ENCODE results near the gene ZNF516.

ZNF516 gene

GRCh38 chr18:76459312-76459686 is 35.7 kb downstream of the ZNF516 start:
- no peak for DNase-seq (ENCODE audit: low spot score)
- no peak for TF ChIP-seq CTCF (IDR thresholded peaks at IDR 0.05; ENCODE audit: borderline replicate concordance, control extremely low read depth, extremely low read depth, insufficient read depth, missing control alignments)
- in situ Hi-C loops (cut with MboI; ENCODE audit: low sequenced_read_pairs, unreplicated experiment), result no loop called here

- in situ Hi-C loops (cut with MboI; ENCODE audit: low sequenced_read_pairs, unreplicated experiment), result no loop called here
- no peak for TF ChIP-seq CTCF (IDR thresholded peaks at IDR 0.05; ENCODE audit: borderline replicate concordance, control extremely low read depth, extremely low read depth, insufficient read depth, missing control alignments)
- DNase-seq (ENCODE audit: low spot score), result no peak
Measured at GRCh38 chr18:76458522-76459311, 36.3 kb downstream of the ZNF516 start.

GRCh38 chr18:76457957-76458356 is 37.1 kb downstream of the ZNF516 start:
- in situ Hi-C loops (cut with MboI; ENCODE audit: low sequenced_read_pairs, unreplicated experiment), result no loop called here
- DNase-seq (ENCODE audit: low spot score), result no peak

GRCh38 chr18:76457475-76457874 is 37.6 kb downstream of the ZNF516 start:
- no peak for TF ChIP-seq CTCF (IDR thresholded peaks at IDR 0.05; ENCODE audit: borderline replicate concordance, control extremely low read depth, extremely low read depth, insufficient read depth, missing control alignments)
- no peak for DNase-seq (ENCODE audit: low spot score)
- in situ Hi-C loops (cut with MboI; ENCODE audit: low sequenced_read_pairs, unreplicated experiment), result no loop called here

More at GRCh38 chr18:76457957-76458356, 37.1 kb downstream of the ZNF516 start:
- no peak for TF ChIP-seq CTCF (IDR thresholded peaks at IDR 0.05; ENCODE audit: borderline replicate concordance, control extremely low read depth, extremely low read depth, insufficient read depth, missing control alignments)

- no peak for DNase-seq (ENCODE audit: low spot score)
- no peak for TF ChIP-seq CTCF (IDR thresholded peaks at IDR 0.05; ENCODE audit: borderline replicate concordance, control extremely low read depth, extremely low read depth, insufficient read depth, missing control alignments)
- in situ Hi-C loops (cut with MboI; ENCODE audit: low sequenced_read_pairs, unreplicated experiment), result no loop called here
Measured at GRCh38 chr18:76456823-76457222, 38.2 kb downstream of the ZNF516 start.

GRCh38 chr18:76456018-76456750 is 38.9 kb downstream of the ZNF516 start:
- TF ChIP-seq CTCF (IDR thresholded peaks at IDR 0.05; ENCODE audit: borderline replicate concordance, control extremely low read depth, extremely low read depth, insufficient read depth, missing control alignments), result no peak
- in situ Hi-C loops (cut with MboI; ENCODE audit: low sequenced_read_pairs, unreplicated experiment), result no loop called here
- no peak for DNase-seq (ENCODE audit: low spot score)
